ENCODE data around the gene SKAP1. TPM values are rescaled to one million over a fixed set of nuclear protein-coding genes. Genes with fewer than 3 reads are reported as not detected.
A peak's percentile ranks its signal among the peaks of the same experiment; 100 is the strongest.

SKAP1 gene
- total RNA-seq, 4 donors from 2014 or later: 1.1 to 1.7 (median 1.2) TPM

- intact Hi-C loops (cut with DNase I): loop anchor here (10.0 kb wide), 1 partner anchor 94 kb away; no protein-coding TSS in a partner anchor
- 87% methylated on average over 4 of the region's 4 CpGs for WGBS
- Histone ChIP-seq H3K27me3 (peaks cover 0 to 57% (median 2%) of the 10 kb centered on the region in 4 donors), H3K36me3 (no peaks in the 10 kb centered on the region), H3K4me3 (no peak overlapping the region), H3K27ac (replicated peaks in 1 of 4) (no peak overlapping the region), H3K4me1 (peaks cover 8 to 11% (median 10%) of the 10 kb centered on the region in 4 donors), H3K9me3 (peaks cover 0 to 9% (median 4%) of the 10 kb centered on the region in 4 donors)
- TF ChIP-seq POLR2A (IDR thresholded peaks at IDR 0.05; ENCODE audit: low read depth): no peak
- no peak for TF ChIP-seq CTCF (IDR thresholded peaks at IDR 0.05)
- no peak for TF ChIP-seq POLR2AphosphoS5 (IDR thresholded peaks at IDR 0.05)
- no peak for TF ChIP-seq EP300 (IDR thresholded peaks at IDR 0.05)
- no peak for DNase-seq (ENCODE audit: extremely low spot score)
Observed at GRCh38 chr17:48459070-48459844, 29.2 kb upstream of the SKAP1 start.

- Histone ChIP-seq H3K27me3 (peaks cover 0 to 42% (median 2%) of the 10 kb centered on the region in 4 donors), H3K4me3 (no peak overlapping the region), H3K9me3 (peaks cover 0 to 9% (median 4%) of the 10 kb centered on the region in 4 donors), H3K27ac (replicated peaks in 1 of 4) (no peak overlapping the region), H3K4me1 (peaks cover 8 to 11% (median 10%) of the 10 kb centered on the region in 4 donors), H3K36me3 (no peaks in the 10 kb centered on the region)
- TF ChIP-seq POLR2A (IDR thresholded peaks at IDR 0.05; ENCODE audit: low read depth): no peak
- TF ChIP-seq EP300 (IDR thresholded peaks at IDR 0.05): no peak
- TF ChIP-seq CTCF (IDR thresholded peaks at IDR 0.05): peak; percentile 77 to 99 (median 85)
- TF ChIP-seq POLR2AphosphoS5 (IDR thresholded peaks at IDR 0.05): peak in 1 of 2 donors; percentile 11
- intact Hi-C loops (cut with DNase I): loop anchor here (10.0 kb wide), 1 partner anchor 92 kb away; no protein-coding TSS in a partner anchor
- DNase-seq (ENCODE audit: extremely low spot score): no peak
- WGBS: 12% methylated on average over 22 of the region's 22 CpGs
Observed at GRCh38 chr17:48457080-48457836, 27.2 kb upstream of the SKAP1 start.

GRCh38 chr17:48456589-48456988 lies 26.6 kb upstream of the SKAP1 start:
- Histone ChIP-seq H3K27me3 (peaks cover 0 to 45% (median 2%) of the 10 kb centered on the region in 4 donors), H3K9me3 (peaks cover 0 to 9% (median 4%) of the 10 kb centered on the region in 4 donors), H3K36me3 (no peaks in the 10 kb centered on the region), H3K4me3 (no peak overlapping the region), H3K27ac (replicated peaks in 1 of 4) (no peak overlapping the region), H3K4me1 (peaks cover 8 to 11% (median 10%) of the 10 kb centered on the region in 4 donors)
- WGBS: 49% methylated on average over 5 of the region's 5 CpGs
- TF ChIP-seq CTCF (IDR thresholded peaks at IDR 0.05) (no peak), POLR2A (IDR thresholded peaks at IDR 0.05; ENCODE audit: low read depth) (no peak), EP300 (IDR thresholded peaks at IDR 0.05) (no peak), POLR2AphosphoS5 (IDR thresholded peaks at IDR 0.05) (no peak)
- intact Hi-C loops (cut with DNase I): loop anchor here (10.0 kb wide), 1 partner anchor 92 kb away; no protein-coding TSS in a partner anchor
- DNase-seq (ENCODE audit: extremely low spot score): no peak

GRCh38 chr17:48455791-48456190 lies 25.8 kb upstream of the SKAP1 start:
- Histone ChIP-seq H3K27ac (replicated peaks in 1 of 4) (no peak overlapping the region), H3K4me1 (peaks cover 8 to 11% (median 10%) of the 10 kb centered on the region in 4 donors), H3K9me3 (peaks cover 0 to 9% (median 4%) of the 10 kb centered on the region in 4 donors), H3K36me3 (no peaks in the 10 kb centered on the region), H3K27me3 (peaks cover 0 to 48% (median 2%) of the 10 kb centered on the region in 4 donors), H3K4me3 (no peak overlapping the region)
- TF ChIP-seq POLR2A (IDR thresholded peaks at IDR 0.05; ENCODE audit: low read depth): no peak
- no peak for DNase-seq (ENCODE audit: extremely low spot score)
- intact Hi-C loops (cut with DNase I): loop anchor here (10.0 kb wide), 1 partner anchor 91 kb away; no protein-coding TSS in a partner anchor

- peaks cover 0 to 42% (median 2%) of the 10 kb centered on the region in 4 donors for H3K27me3 ChIP-seq
Observed at GRCh38 chr17:48453447-48453846, 23.4 kb upstream of the SKAP1 start.

More at GRCh38 chr17:48453447-48453846, 23.4 kb upstream of the SKAP1 start:
- TF ChIP-seq POLR2A (IDR thresholded peaks at IDR 0.05; ENCODE audit: low read depth) (no peak), CTCF (IDR thresholded peaks at IDR 0.05) (no peak), POLR2AphosphoS5 (IDR thresholded peaks at IDR 0.05) (no peak), EP300 (IDR thresholded peaks at IDR 0.05) (no peak)
- intact Hi-C loops (cut with DNase I): loop anchor here (10.0 kb wide), 1 partner anchor 89 kb away; no protein-coding TSS in a partner anchor
- H3K4me1 ChIP-seq: peaks cover 8 to 11% (median 10%) of the 10 kb centered on the region in 4 donors
- H3K36me3 ChIP-seq: no peaks in the 10 kb centered on the region
- H3K27ac ChIP-seq (replicated peaks in 1 of 4): no peak overlapping the region
- no peak for DNase-seq (ENCODE audit: extremely low spot score)
- H3K4me3 ChIP-seq: no peak overlapping the region
- peaks cover 0 to 9% (median 4%) of the 10 kb centered on the region in 4 donors for H3K9me3 ChIP-seq

Data from esophagus muscularis mucosa (tissue), 4 donors.